Hypothalamus (tissue), 51 donors: ENCODE results near the gene PI4KA.
"Not testable (repeated sequence)": the region's sequence is repeated elsewhere in the genome, so short reads cannot be mapped to it uniquely, and the experiment has no call there.

Experiments used
- DNase-seq, 51 donors: peaks; one replicate each; lab custom pipeline; 2025; lab: John Stamatoyannopoulos, UW

The PI4KA gene

DNA sequence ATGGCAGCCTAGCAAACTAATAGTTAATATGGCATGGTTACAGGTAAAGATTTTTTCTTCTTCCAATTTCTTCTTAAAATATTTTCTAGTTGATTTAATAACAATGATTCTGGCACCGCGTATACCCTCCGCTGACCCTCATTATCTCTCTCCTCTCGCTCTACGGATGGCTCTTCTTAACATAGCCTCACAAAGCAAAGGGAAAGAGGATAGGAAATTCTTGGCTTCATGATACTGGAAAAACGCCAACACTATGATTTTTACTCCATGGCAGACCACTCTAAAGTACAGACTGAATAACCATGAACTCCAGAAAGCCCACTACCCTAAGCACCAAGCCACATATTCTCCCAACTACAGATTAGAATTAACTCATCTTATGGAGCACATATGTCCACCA lies 6.1 kb downstream of the PI4KA start:
- DNase-seq = no peak

DNA sequence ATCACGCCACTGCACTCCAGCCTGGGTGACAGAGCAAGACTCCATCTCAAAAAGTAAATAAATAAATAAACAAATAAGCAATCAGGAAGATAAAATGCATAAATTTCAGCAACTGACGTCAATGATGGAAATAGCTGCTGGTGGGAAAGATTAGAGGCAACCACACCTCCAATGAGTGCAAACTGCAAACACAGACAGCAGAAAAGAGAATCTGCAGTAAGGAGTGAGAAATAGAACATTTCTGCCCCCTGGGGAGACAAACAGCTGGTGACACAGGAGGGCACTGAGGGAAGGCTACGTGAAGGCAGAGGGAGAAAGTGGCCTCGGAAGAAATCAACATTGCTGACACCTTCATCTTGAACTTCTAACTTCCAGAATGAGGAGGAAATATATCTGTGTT lies 6.5 kb downstream of the PI4KA start:
- no peak for DNase-seq

DNA sequence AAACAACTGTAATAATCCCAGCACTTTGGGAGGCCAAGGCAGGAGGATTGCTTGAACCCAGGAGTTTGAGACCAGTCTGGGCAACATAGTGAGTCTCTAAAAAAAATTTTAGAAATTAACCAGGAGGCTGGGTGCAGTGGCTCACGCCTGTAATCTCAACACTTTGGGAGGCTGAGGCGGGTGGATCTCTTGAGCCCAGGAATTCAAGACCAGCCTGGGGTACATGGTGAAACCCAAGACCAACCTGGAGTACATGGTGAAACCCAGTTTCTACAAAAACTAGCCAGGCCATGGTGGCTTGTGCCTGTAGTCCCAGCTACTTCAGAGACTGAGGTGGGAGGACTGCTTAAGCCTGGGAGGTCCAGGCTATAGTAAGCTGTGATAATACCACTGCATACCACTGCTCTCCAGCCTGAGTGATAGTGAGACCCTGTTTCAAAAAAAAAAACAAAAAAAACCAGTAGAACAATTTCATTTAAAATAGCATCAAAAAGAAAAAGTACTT lies 11.2 kb downstream of the PI4KA start:
- no peak for DNase-seq

DNA sequence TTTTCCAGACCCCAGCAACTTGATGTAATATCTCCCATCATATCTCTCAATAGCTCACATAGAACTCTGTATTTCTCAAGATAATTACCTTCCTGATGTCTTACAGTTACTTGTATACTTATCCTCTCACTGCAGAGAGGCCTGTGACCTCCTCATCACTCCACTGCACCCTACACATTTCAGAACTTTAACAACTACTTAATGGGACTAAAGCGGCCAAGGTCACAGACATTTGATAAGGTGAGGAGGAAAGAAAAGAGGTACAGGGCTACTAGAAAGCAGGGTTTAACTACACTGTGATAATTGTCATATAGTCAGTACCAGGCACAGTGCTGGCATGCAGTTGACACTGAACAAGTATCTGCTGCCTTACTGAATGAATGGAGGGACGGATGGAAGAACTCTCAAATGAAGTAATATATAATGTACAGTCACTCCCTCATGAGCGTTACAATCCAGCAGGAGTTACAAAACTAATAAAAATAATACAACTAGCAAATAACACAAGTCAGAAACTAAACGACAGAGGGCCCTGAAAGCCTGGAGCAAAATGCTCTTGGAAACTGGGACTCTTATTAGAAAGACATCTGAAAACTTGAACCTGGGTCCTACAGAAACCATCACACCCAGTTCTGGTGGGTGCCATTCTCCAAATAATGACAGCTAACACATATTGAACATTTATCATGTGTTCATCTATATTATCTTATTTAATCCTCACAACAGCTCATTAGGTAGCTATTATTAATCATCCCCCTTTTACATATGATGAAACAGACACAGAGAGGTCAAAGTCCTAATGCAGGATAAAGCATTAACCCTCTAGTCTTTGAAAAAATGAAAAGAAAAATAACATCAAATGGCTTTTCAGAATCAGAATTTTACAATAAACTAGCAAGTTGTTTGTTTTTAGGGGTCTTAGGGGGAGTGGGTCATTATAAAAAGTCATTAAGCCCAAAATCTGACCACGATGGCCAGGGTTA lies 14.3 kb downstream of the PI4KA start:
- no peak for DNase-seq

DNA sequence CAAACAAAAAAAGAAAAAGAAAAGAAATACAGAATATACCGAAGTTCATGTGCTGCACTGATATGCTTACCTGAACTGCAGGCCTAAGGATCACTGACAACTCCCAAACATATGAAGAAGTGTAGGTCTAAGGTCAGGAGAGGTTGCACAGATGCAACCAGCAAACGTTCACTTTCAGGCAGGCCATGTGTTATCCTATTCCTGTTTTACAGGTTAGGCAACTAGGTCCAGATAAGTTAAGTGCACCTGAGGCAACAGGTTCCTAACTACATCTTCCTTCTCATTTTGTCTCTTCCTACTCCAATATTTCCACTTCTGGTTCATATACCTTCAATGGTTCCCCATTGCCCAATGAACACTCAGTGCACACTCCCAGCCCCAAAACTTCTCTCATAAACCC lies 15.1 kb downstream of the PI4KA start:
- no peak for DNase-seq

DNA sequence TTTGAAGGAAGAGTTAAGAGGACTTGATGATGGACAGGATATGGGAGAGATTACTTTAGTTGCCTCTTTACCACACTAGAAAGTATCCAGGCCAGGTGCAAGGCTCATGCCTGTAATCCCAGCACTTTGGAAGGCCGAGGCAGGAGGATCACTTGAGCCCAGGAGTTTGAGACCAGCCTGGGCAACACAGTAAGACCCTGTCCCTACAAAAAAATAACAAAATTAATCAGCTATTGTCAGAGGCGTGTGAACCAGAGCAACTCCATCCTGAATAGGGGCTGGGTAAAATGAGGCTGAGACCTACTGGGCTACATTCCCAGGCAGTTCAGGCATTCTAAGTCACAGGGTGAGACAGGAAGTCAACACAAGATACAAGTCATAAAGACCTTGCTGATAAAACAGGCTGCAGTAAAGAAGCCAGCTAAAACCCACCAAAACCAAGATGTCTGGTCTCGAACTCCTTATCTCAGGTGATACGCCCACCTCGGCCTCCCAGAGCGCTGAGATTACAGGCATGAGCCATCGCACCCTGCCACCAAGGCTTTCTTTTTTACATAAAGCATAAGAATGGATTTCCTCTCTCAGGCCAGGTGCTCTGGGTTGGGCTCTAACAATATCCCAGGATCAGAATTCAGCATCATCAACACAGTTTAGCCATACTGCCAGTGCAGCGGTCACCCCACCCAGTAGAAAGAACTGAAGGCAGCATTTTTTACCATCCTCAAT lies 17.8 kb downstream of the PI4KA start:
- no peak for DNase-seq

DNA sequence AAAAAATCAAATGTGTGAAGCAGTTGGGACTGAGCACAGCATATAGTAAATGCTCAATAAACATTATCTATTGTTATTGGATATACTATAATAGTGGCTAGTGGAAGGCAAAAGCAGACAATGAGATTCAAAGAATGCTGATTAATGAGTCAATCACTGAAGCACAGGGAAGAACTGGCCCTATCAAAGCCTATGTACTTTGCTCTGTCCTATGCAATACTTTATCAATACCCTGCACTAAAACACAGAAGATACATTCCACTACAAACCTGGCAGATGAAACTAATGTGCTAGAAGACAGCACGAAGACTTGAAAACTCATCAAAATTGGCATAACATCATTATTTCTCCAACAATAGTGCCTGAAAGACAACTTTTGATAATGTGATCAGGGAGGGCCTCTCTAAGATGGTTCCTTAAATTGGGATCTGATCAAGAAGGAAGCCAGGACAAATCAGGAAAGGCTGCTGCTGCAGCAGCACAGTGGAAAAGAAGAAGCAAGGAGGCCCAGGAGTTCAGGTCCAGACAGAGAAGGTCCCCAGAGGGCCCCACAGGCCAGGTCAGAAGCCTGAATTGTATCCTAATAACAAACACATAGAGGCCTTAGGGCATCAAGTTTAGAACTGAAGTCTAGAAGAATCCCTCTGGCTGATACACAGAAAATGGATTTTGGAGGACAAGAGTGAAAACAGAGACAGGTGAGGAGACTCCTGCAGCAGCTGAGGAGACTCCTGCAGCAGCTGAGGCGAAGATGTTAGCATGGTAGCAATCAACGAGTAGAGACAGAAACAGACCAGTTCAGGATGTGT lies 18.6 kb downstream of the PI4KA start:
- no peak for DNase-seq

DNA sequence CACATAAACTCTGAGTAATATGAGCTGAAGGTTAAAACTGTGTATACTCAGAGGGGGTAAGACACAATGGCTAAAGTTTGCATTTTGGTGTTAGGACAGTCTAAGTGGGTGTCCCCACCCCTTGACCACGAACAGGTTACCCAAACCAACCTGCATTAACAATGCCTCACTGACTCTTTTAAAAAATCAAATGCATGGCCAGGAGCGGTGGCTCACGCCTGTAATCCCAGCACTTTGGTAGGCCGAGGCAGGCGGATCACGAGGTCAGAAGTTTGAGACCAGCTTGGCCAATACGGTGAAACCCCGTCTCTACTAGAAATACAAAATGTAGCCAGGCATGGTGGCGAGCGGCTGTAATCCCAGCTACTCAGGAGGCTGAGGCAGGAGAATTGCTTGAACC lies 19.3 kb downstream of the PI4KA start:
- DNase-seq = not testable (repeated sequence)

DNA sequence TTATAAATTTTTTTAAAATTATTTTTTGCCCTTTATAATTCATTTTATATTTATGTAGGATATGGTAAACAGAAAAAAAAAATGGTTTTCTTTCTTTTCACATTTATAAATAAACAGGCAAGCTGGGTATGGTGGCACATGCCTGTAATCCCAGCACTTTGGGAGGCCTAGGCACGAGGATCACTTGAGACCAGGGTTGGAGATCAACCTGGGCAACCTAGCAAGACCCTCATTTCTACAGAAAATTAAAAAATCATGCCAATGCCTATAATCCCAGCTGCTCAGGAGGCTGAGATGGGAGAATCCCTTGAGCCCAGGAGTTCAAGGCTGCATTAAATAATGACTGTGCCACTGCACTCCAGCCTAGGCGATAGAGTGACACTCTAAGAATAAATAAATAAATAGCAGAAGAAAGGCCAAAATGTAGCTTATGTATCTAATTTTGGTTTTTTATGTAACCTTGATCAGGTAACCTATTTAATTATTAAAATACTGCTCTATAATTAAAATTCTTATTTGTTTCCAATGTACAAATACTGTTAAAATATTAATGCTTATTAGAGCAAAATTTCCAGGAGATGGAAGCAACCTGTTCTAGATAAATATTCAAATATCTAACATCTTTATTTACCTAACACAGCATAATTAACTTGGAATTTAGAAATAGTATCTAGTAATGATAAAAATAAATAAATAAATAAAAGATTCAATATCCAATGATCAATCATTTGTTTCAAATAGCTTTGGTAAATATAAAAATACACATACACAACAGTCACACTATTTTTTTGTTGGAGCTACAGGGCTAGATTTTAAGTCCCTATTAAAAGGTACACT lies 21.4 kb downstream of the PI4KA start:
- no peak for DNase-seq

DNA sequence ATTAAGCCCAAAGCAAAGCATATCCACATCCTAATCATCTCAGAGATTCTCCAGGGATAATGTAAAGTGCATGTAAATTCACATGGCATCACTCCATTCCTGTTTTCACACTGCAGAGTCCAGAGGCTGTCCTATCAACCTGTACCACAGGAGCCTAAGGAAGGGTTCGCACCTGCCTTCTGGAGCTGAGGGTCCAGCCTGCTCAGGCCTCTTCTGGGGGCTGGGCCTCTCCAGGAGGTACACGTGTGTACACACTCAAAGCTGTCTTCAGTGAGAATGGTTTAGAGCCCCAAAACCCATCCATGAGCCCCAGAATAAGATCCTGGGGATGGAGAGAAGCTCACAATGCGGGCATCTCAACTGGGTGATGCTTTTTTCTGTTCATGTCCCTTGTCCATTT lies 23.9 kb downstream of the PI4KA start:
- no peak for DNase-seq

DNA sequence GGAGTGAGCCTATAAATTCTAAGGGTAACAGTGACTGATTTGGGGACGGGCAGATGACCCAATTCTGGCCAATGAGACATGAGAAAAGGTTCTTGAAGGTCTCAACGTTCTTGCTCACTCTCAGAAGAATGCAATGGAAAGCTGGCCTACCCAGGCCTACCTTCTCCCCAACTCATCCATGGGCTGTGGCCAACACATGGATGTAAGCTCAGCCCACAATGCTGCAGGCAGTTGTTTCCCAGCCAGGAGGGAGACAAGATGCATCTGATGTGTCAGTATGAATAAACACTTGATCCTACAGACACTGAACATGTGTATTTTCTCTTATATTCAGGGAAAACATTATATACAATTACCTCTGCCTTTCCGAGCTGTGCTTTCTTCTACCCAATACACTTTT lies 24.4 kb downstream of the PI4KA start:
- no peak for DNase-seq

DNA sequence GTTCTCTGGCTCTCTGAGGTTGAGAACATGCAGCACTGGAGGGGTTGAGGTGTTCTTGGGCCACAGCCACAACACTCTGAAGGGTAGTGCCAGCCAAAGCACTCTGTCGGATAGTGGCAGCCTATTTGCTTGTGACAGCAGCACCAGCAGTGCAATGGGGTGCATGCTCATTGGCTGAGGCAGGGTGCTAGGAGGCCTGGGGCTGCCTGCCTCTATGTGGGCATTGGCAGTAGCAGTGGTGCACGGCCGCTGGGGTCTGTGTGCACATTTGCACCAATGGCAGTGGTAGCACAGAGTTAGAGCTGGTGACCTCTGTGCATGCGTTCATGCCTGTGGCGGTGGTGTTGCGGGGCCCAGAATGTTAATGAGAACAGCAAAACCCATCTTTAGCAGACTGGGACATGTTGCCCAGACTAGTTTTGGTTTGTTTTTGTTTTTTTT lies 25.4 kb downstream of the PI4KA start:
- no peak for DNase-seq

DNA sequence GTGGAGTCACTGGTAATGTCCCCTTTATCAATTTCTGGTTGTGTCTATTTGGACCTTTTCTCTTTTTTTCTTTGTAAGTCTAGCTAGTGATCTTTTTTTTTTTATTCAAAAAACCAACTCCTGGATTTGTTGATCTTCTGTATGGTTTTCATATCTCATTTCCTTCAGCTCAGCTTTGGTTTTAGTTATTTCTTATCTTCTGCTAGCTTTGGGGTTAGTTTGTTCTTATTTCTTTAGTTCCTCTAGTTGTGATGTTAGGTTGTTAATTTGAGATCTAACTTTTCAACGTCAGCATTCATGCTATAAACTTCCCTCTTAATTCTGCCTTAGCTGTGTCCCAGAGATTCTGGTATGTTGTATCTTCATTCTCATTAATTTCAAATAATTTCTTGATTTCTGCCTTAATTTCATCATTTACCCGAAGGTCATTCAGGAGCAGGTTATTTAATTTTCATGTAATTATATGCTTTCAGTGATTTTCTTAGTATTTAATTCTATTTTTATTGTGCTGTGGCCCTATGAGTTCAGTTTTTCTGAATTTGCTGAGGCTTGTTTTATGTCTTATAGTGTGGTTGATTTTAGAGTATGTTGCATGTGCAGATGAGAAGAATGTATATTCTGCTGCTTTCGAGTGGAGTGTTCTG lies 29.0 kb downstream of the PI4KA start:
- no peak for DNase-seq

DNA sequence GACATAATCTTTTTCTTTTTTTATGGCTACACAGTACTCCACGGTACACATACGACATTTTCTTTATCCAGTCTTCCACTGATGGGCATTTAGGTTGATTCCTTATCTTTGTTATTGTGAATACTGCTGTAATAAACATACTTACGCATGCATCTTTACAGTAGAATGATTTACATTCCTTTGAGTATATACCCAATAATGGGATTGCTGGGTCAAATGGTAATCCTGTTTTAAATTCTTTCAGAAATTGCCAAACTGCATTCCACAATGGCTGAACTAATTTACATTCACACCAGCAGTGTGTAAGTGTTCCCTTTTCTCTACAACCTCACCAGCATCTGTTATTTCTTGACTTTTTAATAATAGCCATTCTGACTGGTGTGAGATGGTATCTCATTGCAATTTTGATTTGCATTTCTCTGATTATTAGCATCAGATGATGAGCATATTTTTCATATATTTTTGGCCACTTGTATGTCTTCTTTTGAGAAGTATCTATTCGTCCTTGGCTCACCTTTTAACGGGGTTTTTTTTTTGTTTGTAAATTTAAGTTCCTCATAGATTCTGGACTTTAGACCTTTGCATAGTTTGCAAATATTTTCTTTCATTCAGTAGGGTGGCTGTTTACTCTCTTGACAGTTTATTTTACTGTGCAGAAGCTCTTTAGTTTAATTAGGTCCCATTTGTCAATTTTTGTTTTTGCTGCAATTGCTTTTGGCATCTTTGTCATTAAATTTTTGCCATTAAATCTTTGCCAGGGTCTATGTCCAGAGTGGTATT lies 32.0 kb downstream of the PI4KA start:
- not testable (repeated sequence) for DNase-seq

DNA sequence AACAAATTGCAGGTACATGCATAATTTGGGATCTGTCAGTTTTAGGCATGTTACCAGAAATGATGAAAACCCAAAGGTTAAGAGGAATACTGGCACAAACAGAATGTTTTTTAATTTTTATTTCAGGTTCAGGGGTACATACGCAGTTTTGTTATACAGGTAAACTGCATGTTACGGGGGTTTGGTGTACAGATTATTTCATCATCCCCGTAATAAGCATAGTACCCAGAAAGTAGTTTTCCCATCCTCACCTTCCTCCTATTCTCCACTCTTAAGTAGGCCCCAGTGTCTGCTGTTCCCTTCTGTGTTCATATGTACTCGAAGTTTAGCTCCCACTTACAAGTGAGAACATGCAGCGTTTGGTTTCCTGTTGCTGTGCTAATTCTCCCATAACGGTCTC lies 33.0 kb downstream of the PI4KA start:
- no peak for DNase-seq

DNA sequence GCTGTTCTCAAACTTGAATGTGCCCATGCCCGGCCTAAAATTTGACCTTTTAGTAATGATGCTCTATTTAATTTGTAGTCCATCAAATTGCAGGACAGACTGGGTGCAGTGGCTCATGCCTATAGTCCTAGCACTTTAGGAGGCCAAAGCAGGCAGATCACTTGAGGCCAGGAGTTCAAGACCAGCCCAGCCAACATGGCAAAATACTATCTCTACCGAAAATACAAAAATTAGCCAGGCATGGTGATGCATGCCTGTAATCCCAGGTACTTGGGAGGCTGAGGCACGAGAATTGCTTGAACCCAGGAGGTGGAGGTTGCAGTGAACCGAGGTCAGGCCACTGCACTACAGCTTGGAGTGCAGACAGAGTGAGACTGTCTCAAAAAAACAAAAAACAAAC lies 33.4 kb downstream of the PI4KA start:
- DNase-seq = not testable (repeated sequence)

DNA sequence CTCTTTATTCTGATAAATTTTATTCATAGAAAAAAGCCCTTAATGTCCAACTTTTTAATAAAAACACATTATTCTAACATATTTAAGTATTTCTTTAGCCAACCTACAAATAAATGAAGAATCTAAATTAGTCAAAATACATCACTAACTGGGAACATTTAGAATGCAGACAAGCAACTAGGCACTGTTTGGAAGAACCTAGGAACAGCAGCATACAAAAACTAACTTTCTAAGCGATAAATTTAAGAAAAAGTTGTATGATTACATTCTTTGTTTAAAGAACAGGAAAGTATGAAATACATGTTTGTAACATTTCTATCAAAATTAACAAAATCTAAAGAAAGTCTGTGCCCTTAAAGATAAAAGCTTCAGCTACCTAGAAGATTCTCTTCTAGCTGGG lies 35.3 kb downstream of the PI4KA start:
- no peak for DNase-seq

DNA sequence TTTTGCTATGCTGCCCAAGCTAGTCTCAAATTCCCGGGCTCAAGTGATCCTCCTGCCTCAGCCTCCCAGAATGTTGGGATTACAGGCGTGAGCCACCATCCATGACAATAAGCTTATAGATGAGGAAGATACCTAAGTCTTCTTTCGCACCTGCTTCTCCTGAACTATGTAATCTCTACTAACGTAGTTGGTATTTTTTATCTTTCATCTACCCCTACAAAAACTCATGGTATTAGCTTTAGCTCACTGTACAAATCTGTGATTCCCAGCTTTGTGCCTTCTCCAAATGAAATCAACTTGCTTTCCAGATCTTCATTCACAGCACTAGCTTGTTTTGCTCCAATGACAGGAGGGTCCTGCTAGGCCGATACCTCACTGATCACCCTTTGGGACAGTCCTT lies 36.4 kb downstream of the PI4KA start:
- DNase-seq = no peak
